ENCODE measurements around the gene ITIH5.

The ITIH5 gene

GRCh38 chr10:7546385-7546967 lies 120.3 kb downstream of the ITIH5 start:
- no peak overlapping the region for H3K27ac ChIP-seq
- TF ChIP-seq ZFX (IDR thresholded peaks at IDR 0.05; ENCODE audit: borderline replicate concordance) (no peak), CTCF (IDR thresholded peaks at IDR 0.05) (no peak)

GRCh38 chr10:7545792-7546191 lies 121.0 kb downstream of the ITIH5 start:
- no peak for TF ChIP-seq ZFX (IDR thresholded peaks at IDR 0.05; ENCODE audit: borderline replicate concordance)

GRCh38 chr10:7545261-7545660 lies 121.5 kb downstream of the ITIH5 start:
- no peak for TF ChIP-seq ZFX (IDR thresholded peaks at IDR 0.05; ENCODE audit: borderline replicate concordance)
- TF ChIP-seq CTCF (IDR thresholded peaks at IDR 0.05) = no peak

More at GRCh38 chr10:7545792-7546191, 121.0 kb downstream of the ITIH5 start:
- no peak overlapping the region for H3K27ac ChIP-seq

GRCh38 chr10:7544203-7544602 lies 122.6 kb downstream of the ITIH5 start:
- H3K27ac ChIP-seq = no peak overlapping the region
- TF ChIP-seq CTCF (IDR thresholded peaks at IDR 0.05) = no peak
- no peak for TF ChIP-seq ZFX (IDR thresholded peaks at IDR 0.05; ENCODE audit: borderline replicate concordance)

More at GRCh38 chr10:7545261-7545660, 121.5 kb downstream of the ITIH5 start:
- no peak overlapping the region for H3K27ac ChIP-seq

- TF ChIP-seq ZFX (IDR thresholded peaks at IDR 0.05; ENCODE audit: borderline replicate concordance) = no peak
- no peak for TF ChIP-seq CTCF (IDR thresholded peaks at IDR 0.05)
- H3K27ac ChIP-seq = no peak overlapping the region
Measured at GRCh38 chr10:7542189-7542914, 124.4 kb downstream of the ITIH5 start.

- no peak for TF ChIP-seq ZFX (IDR thresholded peaks at IDR 0.05; ENCODE audit: borderline replicate concordance)
- TF ChIP-seq CTCF (IDR thresholded peaks at IDR 0.05) = no peak
- no peak overlapping the region for H3K27ac ChIP-seq
Measured at GRCh38 chr10:7541137-7542087, 125.4 kb downstream of the ITIH5 start.

GRCh38 chr10:7538970-7539654 lies 127.7 kb downstream of the ITIH5 start:
- TF ChIP-seq CTCF (IDR thresholded peaks at IDR 0.05) (no peak), ZFX (IDR thresholded peaks at IDR 0.05; ENCODE audit: borderline replicate concordance) (no peak)
- H3K27ac ChIP-seq = no peak overlapping the region

Measured in 22Rv1 (cell line).